CD4-positive, alpha-beta T cell (primary cell): ENCODE measurements around the gene TPT1. TPM values are rescaled to one million over a fixed set of nuclear protein-coding genes. Genes with fewer than 3 reads are reported as not detected.

Source experiments
- ATAC-seq: fragments of 200-7000 bp; cut with Tn5 transposase; one replicate; pipeline ENCODE4 v1.10.0; 2022; ENCODE audit warnings: mild to moderate bottlenecking; ENCODE audit not compliant: poor library complexity
- CTCF ChIA-PET: fragments of 350-600 bp; sonication (Branson Sonifier 250); formaldehyde crosslinking; loops from one replicate; lab custom pipeline; 2021; ENCODE audit warnings: antibody characterized with exemption, inconsistent platforms; lab: Charles Lee
- POLR2A ChIA-PET: fragments of 350-600 bp; sonication (Branson Sonifier 250); formaldehyde crosslinking; loops from one replicate; lab custom pipeline; 2021; ENCODE audit warnings: antibody characterized with exemption, inconsistent platforms; lab: Charles Lee
- DNase-seq, 14 experiments: peaks; one replicate each; pipeline ENCODE4 v3.0.0-alpha.2; 2013 to 2020; ENCODE audit warnings: mixed read lengths in 2 of 14
- H3K27ac ChIP-seq, 2 donors: one replicate each; pipeline versions ENCODE4 v1.5.1 to v1.7.0; 2013; ENCODE audit warnings: low read length in 2 of 2, low read depth in 1 of 2, mild to moderate bottlenecking in 1 of 2
- H3K27me3 ChIP-seq, 2 experiments: 1 replicate in 1 of 2; 2 replicates in 1 of 2; pipeline versions ENCODE4 v1.6.1 to v1.7.0; 2013; ENCODE audit warnings: low read length in 2 of 2, control low read depth in 1 of 2, mild to moderate bottlenecking in 1 of 2, moderate library complexity in 1 of 2; ENCODE audit not compliant: insufficient read depth in 2 of 2, control insufficient read depth in 1 of 2
- H3K36me3 ChIP-seq: one replicate; pipeline ENCODE4 v1.6.1; 2013; ENCODE audit warnings: low read length, control low read depth; ENCODE audit not compliant: insufficient read depth
- H3K4me1 ChIP-seq: one replicate; pipeline ENCODE4 v1.6.1; 2013; ENCODE audit warnings: low read length, control low read depth; ENCODE audit not compliant: insufficient read depth
- H3K4me3 ChIP-seq: one replicate; pipeline ENCODE4 v1.5.1; 2013; ENCODE audit warnings: mild to moderate bottlenecking, low read length, moderate library complexity
- H3K9me3 ChIP-seq, 2 experiments: 1 replicate in 1 of 2; 2 replicates in 1 of 2; pipeline versions ENCODE4 v1.6.1 to v1.7.0; 2013; ENCODE audit warnings: low read length in 2 of 2, mild to moderate bottlenecking in 2 of 2, control low read depth in 1 of 2, moderate library complexity in 1 of 2; ENCODE audit not compliant: control insufficient read depth in 1 of 2, insufficient read depth in 1 of 2
- H3K27ac Mint-ChIP-seq: one replicate; pipeline ENCODE4 v1.8.0; 2020; ENCODE audit warnings: mixed read lengths
- H3K27me3 Mint-ChIP-seq: one replicate; pipeline ENCODE4 v1.8.0; 2021; ENCODE audit warnings: mixed read lengths
- H3K36me3 Mint-ChIP-seq: one replicate; pipeline ENCODE4 v1.8.0; 2021; ENCODE audit warnings: low read depth, mixed read lengths
- H3K4me1 Mint-ChIP-seq: one replicate; pipeline ENCODE4 v1.8.0; 2021; ENCODE audit warnings: low read depth, mixed read lengths
- H3K4me3 Mint-ChIP-seq: one replicate; pipeline ENCODE4 v1.8.0; 2020; ENCODE audit warnings: mild to moderate bottlenecking, mixed read lengths
- H3K9me3 Mint-ChIP-seq: one replicate; pipeline ENCODE4 v1.8.0; 2020; ENCODE audit warnings: mixed read lengths
- intact Hi-C, 2 experiments: fragments of 100-400 bp; cut with DNase I in 1 of 2; cut with micrococcal nuclease in 1 of 2; formaldehyde crosslinking; loops; one replicate each; pipeline versions ENCODE4 v1.15.1 to v1.9.0; 2023 to 2025; cut with DNase I, micrococcal nuclease
- total RNA-seq, 174 experiments: library from RNA in 2 of 174; stranded (reverse) in 2 of 174; gene quantifications; one replicate each; pipeline ENCODE4 v1.2.3 and lab custom pipeline; 2021 to 2026
- TF ChIP-seq, protein P1 (sequence below): fragments of 200-600 bp; IDR thresholded peaks from one replicate; pipeline ENCODE4 v1.8.0; 2022; ENCODE audit warnings: antibody characterized with exemption, mild to moderate bottlenecking

The TPT1 gene
- total RNA-seq, 2 experiments from 2014 or later: 8,742 to 8,834 TPM

DNA sequence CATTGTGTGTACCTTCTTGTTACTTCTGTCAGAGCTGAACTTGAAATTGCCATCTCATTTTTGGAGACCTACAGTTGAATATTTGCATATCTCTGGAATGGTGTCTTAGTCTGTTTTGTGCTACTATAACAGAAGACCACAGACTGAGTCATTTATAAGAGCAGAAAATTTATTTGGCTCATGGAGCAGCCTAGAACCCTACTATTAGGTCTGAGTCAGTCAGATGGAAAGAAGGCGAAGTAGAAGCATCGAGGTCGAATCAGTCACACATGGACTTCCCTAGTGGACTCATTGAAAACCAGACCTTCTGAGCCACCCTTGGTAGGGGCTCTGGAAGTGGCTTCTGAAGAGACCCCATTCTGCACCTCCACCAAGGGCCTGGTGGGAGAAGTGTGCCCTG is 33.9 kb upstream of the TPT1 start:
- Mint-ChIP-seq H3K4me3 (no peak overlapping the region), H3K4me1 (peaks cover 24% of the 10 kb centered on the region), H3K27me3 (no peaks in the 10 kb centered on the region), H3K36me3 (no peaks in the 10 kb centered on the region), H3K9me3 (no peaks in the 10 kb centered on the region), H3K27ac (no peak overlapping the region)
- Histone ChIP-seq H3K4me1 (peaks cover 9% of the 10 kb centered on the region), H3K36me3 (peaks cover 3% of the 10 kb centered on the region), H3K27ac (no peak overlapping the region), H3K4me3 (no peak overlapping the region), H3K27me3 (no peaks in the 10 kb centered on the region), H3K9me3 (no peaks in the 10 kb centered on the region)
- intact Hi-C loops: loop anchor here in 1 of 2 experiments (5.0 kb wide), 2 partner anchors 42 to 43 kb away; partner anchors contain the start of gene SLC25A30
- TF ChIP-seq, protein P1, sequence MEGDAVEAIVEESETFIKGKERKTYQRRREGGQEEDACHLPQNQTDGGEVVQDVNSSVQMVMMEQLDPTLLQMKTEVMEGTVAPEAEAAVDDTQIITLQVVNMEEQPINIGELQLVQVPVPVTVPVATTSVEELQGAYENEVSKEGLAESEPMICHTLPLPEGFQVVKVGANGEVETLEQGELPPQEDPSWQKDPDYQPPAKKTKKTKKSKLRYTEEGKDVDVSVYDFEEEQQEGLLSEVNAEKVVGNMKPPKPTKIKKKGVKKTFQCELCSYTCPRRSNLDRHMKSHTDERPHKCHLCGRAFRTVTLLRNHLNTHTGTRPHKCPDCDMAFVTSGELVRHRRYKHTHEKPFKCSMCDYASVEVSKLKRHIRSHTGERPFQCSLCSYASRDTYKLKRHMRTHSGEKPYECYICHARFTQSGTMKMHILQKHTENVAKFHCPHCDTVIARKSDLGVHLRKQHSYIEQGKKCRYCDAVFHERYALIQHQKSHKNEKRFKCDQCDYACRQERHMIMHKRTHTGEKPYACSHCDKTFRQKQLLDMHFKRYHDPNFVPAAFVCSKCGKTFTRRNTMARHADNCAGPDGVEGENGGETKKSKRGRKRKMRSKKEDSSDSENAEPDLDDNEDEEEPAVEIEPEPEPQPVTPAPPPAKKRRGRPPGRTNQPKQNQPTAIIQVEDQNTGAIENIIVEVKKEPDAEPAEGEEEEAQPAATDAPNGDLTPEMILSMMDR: no peak
- ATAC-seq (no peak), DNase-seq (no peak)
- ChIA-PET CTCF (no interaction called here), POLR2A (no interaction called here)

DNA sequence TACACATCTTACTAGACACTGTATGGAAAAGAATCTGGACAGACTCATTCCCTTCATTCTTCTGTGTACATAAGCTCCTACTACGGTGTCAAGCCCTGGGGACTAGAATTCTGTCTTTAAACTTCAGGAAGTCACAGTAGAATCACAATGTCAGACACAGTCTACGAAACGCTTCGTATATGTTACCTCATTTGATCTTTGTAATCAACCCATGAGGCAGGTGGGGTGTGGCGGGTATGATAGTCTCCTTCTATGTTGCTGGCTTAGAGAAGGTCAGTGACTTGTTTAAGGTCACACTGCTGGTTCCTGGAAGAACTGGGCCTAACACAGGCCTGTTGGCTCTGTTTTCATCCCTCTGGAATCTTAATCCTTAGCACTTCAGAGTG is 32.2 kb upstream of the TPT1 start:
- Histone ChIP-seq H3K36me3 (peaks cover 5% of the 10 kb centered on the region), H3K4me3 (no peak overlapping the region), H3K27ac (no peak overlapping the region), H3K27me3 (no peaks in the 10 kb centered on the region), H3K4me1 (peaks cover 15% of the 10 kb centered on the region), H3K9me3 (no peaks in the 10 kb centered on the region)
- no peaks in the 10 kb centered on the region for H3K27me3 Mint-ChIP-seq
- H3K4me1 Mint-ChIP-seq: peaks cover 42% of the 10 kb centered on the region
- ChIA-PET POLR2A (no interaction called here), CTCF (interaction anchor here (0.6 kb wide), 1 partner anchor 21 kb away, joined by 3 read pairs; no protein-coding TSS in a partner anchor)
- no peak for DNase-seq
- H3K9me3 Mint-ChIP-seq: no peaks in the 10 kb centered on the region
- TF ChIP-seq, protein P1: no peak
- H3K27ac Mint-ChIP-seq: peak overlapping the region; percentile 25
- no peak for ATAC-seq
- intact Hi-C loops: loop anchor here in 1 of 2 experiments (5.0 kb wide), 2 partner anchors 41 to 44 kb away; partner anchors contain the start of gene SLC25A30
- H3K4me3 Mint-ChIP-seq: no peak overlapping the region
- no peaks in the 10 kb centered on the region for H3K36me3 Mint-ChIP-seq

DNA sequence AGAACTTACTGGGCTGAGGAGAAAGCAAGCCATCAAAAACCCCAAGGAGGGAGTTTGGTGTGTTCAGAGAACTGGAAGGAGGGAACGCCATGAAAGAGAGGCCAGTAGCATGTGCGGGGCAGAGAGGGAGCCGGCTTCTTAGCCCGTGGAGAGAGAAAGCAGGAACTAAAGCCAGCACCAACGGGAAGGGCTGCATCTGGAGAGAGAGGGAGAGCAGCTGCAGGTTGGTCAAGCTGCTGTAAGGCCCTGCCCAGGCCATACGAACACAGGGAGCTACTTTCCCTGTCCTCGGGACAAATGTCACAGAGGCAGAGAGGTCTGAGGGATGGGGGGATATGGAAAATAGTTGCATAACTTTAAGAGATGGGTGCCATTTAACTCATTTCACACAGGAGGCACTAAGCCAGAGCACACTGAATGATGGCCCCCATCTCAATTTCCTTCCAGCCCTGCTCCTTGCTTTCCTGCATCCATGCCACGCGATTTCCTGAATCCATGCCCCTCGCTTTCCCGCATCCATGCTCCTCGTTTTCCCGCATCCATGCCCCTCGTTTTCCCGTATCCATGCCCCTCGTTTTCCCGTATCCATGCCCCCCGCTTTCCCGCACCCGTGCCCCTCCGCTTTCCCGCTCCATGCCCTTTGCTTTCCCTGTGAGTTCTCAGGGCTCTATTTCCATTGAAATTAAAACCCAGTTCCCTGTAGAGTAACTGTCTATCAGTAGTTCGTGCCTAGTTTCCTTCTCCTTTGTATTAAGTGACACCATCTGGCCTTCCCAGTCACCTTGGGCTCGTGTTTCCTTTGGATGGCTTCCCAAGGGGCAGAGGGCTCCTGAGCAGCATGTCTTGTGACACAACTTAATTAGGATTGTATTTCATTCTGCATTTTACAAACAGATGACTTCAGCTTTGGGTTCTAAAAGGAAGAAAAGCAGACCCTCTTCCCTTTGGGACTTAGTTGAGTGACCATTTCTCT is 31.5 kb upstream of the TPT1 start:
- Mint-ChIP-seq H3K27me3 (no peaks in the 10 kb centered on the region), H3K27ac (peak overlapping the region; percentile 25), H3K4me1 (peaks cover 49% of the 10 kb centered on the region), H3K9me3 (no peaks in the 10 kb centered on the region), H3K36me3 (peaks cover under 1% of the 10 kb centered on the region), H3K4me3 (no peak overlapping the region)
- ChIA-PET POLR2A (interaction anchor here (0.6 to 7.4 kb wide), 5 partner anchors 16 to 92 kb away, joined by 3 to 81 read pairs (median 5); partner anchors contain the start of genes COG3, SLC25A30 and TPT1), CTCF (interaction anchor here (0.6 to 3.5 kb wide), 8 partner anchors 21 to 326 kb away, joined by 3 to 27 read pairs (median 7); partner anchors contain the start of genes SLC25A30 and TPT1)
- DNase-seq (no peak), ATAC-seq (no peak)
- peaks cover 5% of the 10 kb centered on the region for H3K36me3 ChIP-seq
- H3K4me1 ChIP-seq: peaks cover 22% of the 10 kb centered on the region
- TF ChIP-seq, protein P1: no peak
- H3K9me3 ChIP-seq: no peaks in the 10 kb centered on the region
- no peak overlapping the region for H3K27ac ChIP-seq
- H3K4me3 ChIP-seq: no peak overlapping the region
- intact Hi-C loops: loop anchor here in 1 of 2 experiments (5.0 kb wide), 2 partner anchors 40 to 45 kb away; partner anchors contain the start of gene SLC25A30
- no peaks in the 10 kb centered on the region for H3K27me3 ChIP-seq
